Neuronal stem cell (in vitro differentiated cells): ENCODE results near the gene ATOX1.
"Not testable (repeated sequence)": the region's sequence is repeated elsewhere in the genome, so short reads cannot be mapped to it uniquely, and the experiment has no call there.

ENCODE experiments used
- DNase-seq: peaks from one replicate; pipeline ENCODE4 v3.0.0-alpha.2; 2013; ENCODE audit warnings: low spot score
- H2AFZ ChIP-seq: one replicate; pipeline ENCODE4 v1.6.1; 2013; ENCODE audit warnings: mild to moderate bottlenecking, low read length, inconsistent platforms
- H2AK5ac ChIP-seq: 2 replicates; pipeline ENCODE4 v1.6.1; 2013; ENCODE audit warnings: low read depth, mild to moderate bottlenecking, inconsistent platforms, low read length, moderate library complexity, mixed read lengths
- H2BK120ac ChIP-seq: 2 replicates; pipeline ENCODE4 v1.6.1; 2013; ENCODE audit warnings: low read depth, mild to moderate bottlenecking, inconsistent platforms, low read length, moderate library complexity, mixed read lengths
- H2BK12ac ChIP-seq: one replicate; pipeline ENCODE4 v1.6.1; 2013; ENCODE audit warnings: low read length, inconsistent platforms
- H2BK15ac ChIP-seq: 2 replicates; pipeline ENCODE4 v1.6.1; 2013; ENCODE audit warnings: mild to moderate bottlenecking, low read length, inconsistent platforms, mixed read lengths
- H2BK5ac ChIP-seq: one replicate; pipeline ENCODE4 v1.6.1; 2013; ENCODE audit warnings: inconsistent platforms, mild to moderate bottlenecking, low read length, moderate library complexity
- H3K14ac ChIP-seq: one replicate; pipeline ENCODE4 v1.6.1; 2013; ENCODE audit warnings: low read length, inconsistent platforms
- H3K18ac ChIP-seq: 2 replicates; pipeline ENCODE4 v1.6.1; 2013; ENCODE audit warnings: low read length, inconsistent platforms
- H3K23ac ChIP-seq: 2 replicates; pipeline ENCODE4 v1.6.1; 2013; ENCODE audit warnings: low read depth, mild to moderate bottlenecking, mixed read lengths, low read length, inconsistent platforms; ENCODE audit not compliant: poor library complexity
- H3K27ac ChIP-seq: replicated peaks from 3 replicates; pipeline ENCODE4 v1.5.1; 2013; ENCODE audit warnings: low read length, inconsistent platforms
- H3K27me3 ChIP-seq, 3 experiments: 2 replicates each; pipeline ENCODE4 v1.6.1; 2013; ENCODE audit warnings: low read length in 3 of 3, mild to moderate bottlenecking in 2 of 3, inconsistent platforms in 1 of 3, low read depth in 1 of 3, mixed read lengths in 1 of 3, moderate library complexity in 1 of 3; ENCODE audit not compliant: control insufficient read depth in 3 of 3, insufficient read depth in 3 of 3
- H3K36me3 ChIP-seq, 2 donors: replicated peaks in 1 of 2; 2 replicates each; pipeline ENCODE4 v1.6.1; 2013; ENCODE audit warnings: low read length in 2 of 2; ENCODE audit not compliant: control insufficient read depth in 2 of 2, insufficient read depth in 2 of 2
- H3K4ac ChIP-seq: 2 replicates; pipeline ENCODE4 v1.6.1; 2013; ENCODE audit warnings: inconsistent platforms, mild to moderate bottlenecking, low read length, moderate library complexity
- H3K4me1 ChIP-seq, 2 donors: 1 replicate in 1 of 2; 2 replicates in 1 of 2; pipeline ENCODE4 v1.6.1; 2013; ENCODE audit warnings: low read length in 2 of 2, low read depth in 1 of 2; ENCODE audit not compliant: control insufficient read depth in 2 of 2, insufficient read depth in 1 of 2
- H3K4me2 ChIP-seq: one replicate; pipeline ENCODE4 v1.6.1; 2013; ENCODE audit warnings: mild to moderate bottlenecking, low read length, inconsistent platforms; ENCODE audit not compliant: insufficient read depth, poor library complexity, severe bottlenecking
- H3K4me3 ChIP-seq, 2 donors: 2 replicates each; pipeline ENCODE4 v1.5.1; 2013; ENCODE audit warnings: low read length in 2 of 2, mild to moderate bottlenecking in 2 of 2, inconsistent platforms in 1 of 2, moderate library complexity in 1 of 2
- H3K79me1 ChIP-seq: one replicate; pipeline ENCODE4 v1.6.1; 2013; ENCODE audit warnings: low read depth, mild to moderate bottlenecking, inconsistent platforms, low read length, moderate library complexity
- H3K9ac ChIP-seq: one replicate; pipeline ENCODE4 v1.6.1; 2013; ENCODE audit warnings: mild to moderate bottlenecking, low read depth, low read length, inconsistent platforms; ENCODE audit not compliant: poor library complexity
- H3K9me3 ChIP-seq, 2 donors: replicated peaks in 1 of 2; 2 replicates each; pipeline versions ENCODE3 to v1.6.1; 2013; ENCODE audit warnings: low read length in 2 of 2, mild to moderate bottlenecking in 2 of 2, inconsistent platforms in 1 of 2, low read depth in 1 of 2, mixed read lengths in 1 of 2, moderate library complexity in 1 of 2; ENCODE audit not compliant: control insufficient read depth in 2 of 2, insufficient read depth in 1 of 2
- H4K8ac ChIP-seq: one replicate; pipeline ENCODE4 v1.6.1; 2013; ENCODE audit warnings: low read depth, mild to moderate bottlenecking, inconsistent platforms, low read length, moderate library complexity
- H4K91ac ChIP-seq: one replicate; pipeline ENCODE4 v1.6.1; 2013; ENCODE audit warnings: low read length, low read depth, mild to moderate bottlenecking, inconsistent platforms; ENCODE audit not compliant: poor library complexity
- WGBS, 2 donors: extraction: QIAGEN DNeasy Blood & Tissue Kit; methylation state at CpG; one replicate each; pipeline ENCODE4 v1.1.7; 2013; ENCODE audit warnings: missing lambda C conversion rate in 2 of 2, mixed read lengths in 1 of 2; ENCODE audit not compliant: insufficient read length in 2 of 2, insufficient replicate concordance in 1 of 2; ENCODE audit errors: extremely low coverage in 2 of 2; 5-methylcytosine and 5-hydroxymethylcytosine counted together

ATOX1 gene

DNA sequence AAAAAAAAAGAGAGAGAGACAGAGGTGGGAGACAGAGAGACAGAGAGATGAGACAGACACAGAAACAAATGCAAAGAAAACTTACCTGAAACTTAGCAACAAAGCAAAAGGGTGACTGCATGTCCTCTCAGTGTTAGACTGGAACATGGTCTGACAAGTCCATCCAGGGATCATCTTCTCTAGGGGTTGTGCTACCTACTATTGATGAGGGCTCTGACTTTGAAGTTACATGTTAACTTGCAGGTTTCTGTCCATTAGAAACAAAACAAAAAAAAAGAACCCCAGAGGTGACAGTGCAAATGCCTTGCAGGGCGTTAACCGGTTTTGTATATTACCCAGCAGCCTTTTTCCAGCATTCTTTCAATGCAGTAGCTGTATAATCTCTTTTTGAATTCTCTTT lies 58.1 kb downstream of the ATOX1 start:
- DNase-seq, result no peak
- Histone ChIP-seq H3K79me1 (no peaks in the 10 kb centered on the region), H4K91ac (no peak overlapping the region), H2AFZ (peak overlapping the region; percentile 46), H3K9me3 (no peaks in the 10 kb centered on the region), H3K9ac (no peak overlapping the region), H4K8ac (no peak overlapping the region), H3K23ac (no peak overlapping the region), H2AK5ac (no peak overlapping the region), H3K36me3 (no peaks in the 10 kb centered on the region), H3K18ac (no peak overlapping the region), H2BK5ac (no peak overlapping the region), H3K27ac (no peak overlapping the region), H3K14ac (no peak overlapping the region), H2BK12ac (no peak overlapping the region), H2BK120ac (no peak overlapping the region), H3K27me3 (no peaks in the 10 kb centered on the region), H3K4me2 (no peak overlapping the region), H2BK15ac (no peak overlapping the region), H3K4me3 (no peak overlapping the region), H3K4ac (no peak overlapping the region), H3K4me1 (peaks cover 20 to 32% of the 10 kb centered on the region in 2 donors)
- WGBS, 2 donors, result no CpG with 5 or more reads among the region's 2 CpGs

DNA sequence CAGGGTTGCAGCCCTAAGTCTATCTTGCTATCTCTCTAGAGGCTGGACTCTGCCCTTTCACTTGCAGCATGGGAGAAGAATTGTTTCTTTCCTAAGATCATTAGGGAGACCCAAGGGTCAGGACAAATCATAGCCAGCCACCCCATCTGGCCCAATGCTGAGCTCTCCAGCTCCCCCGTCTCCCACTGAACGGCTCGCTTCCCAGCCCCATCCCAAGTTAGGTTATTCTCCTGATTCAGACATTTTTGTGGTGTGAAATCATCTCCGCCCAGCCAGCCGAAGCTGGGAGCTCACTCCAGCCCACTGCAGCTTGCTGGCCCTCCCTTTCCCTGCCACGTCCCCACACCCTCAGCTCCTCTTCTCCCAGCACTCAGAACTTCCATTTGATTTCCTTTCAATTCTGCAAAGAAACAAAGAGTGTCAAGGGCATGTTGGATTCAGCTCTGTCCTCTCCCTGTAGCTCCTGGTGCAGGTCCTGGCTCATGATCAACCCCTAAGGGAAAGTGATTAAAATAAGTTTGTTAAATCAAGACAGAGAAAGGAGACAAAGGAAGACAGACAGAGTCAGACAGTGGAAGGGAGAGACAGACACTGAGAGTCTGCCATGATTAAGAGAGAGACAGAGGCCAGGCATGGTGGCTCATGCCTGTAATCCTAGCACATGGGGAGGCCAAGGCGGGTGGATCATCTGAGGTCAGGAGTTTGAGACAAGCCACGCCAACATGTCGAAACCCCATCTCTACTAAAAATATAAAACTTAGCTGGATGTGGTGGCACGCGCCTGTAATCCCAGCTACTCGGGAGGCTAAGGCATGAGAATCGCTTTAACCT lies 59.1 kb downstream of the ATOX1 start:
- Histone ChIP-seq H3K9me3 (no peaks in the 10 kb centered on the region), H2BK12ac (no peak overlapping the region), H3K4me2 (no peak overlapping the region), H4K8ac (no peak overlapping the region), H2AFZ (peak overlapping the region; percentile 91), H3K36me3 (no peaks in the 10 kb centered on the region), H4K91ac (no peak overlapping the region), H3K18ac (peak overlapping the region; percentile 41), H3K9ac (no peak overlapping the region), H2BK120ac (no peak overlapping the region), H3K14ac (no peak overlapping the region), H3K4ac (no peak overlapping the region), H3K4me3 (no peak overlapping the region), H3K27ac (peak overlapping the region; percentile 6), H2BK5ac (no peak overlapping the region), H2BK15ac (no peak overlapping the region), H3K23ac (no peak overlapping the region), H3K27me3 (no peaks in the 10 kb centered on the region), H3K4me1 (peaks cover 20 to 32% of the 10 kb centered on the region in 2 donors), H3K79me1 (no peaks in the 10 kb centered on the region), H2AK5ac (no peak overlapping the region)
- WGBS, 2 donors, result no CpG with 5 or more reads among the region's 13 CpGs
- no peak for DNase-seq

DNA sequence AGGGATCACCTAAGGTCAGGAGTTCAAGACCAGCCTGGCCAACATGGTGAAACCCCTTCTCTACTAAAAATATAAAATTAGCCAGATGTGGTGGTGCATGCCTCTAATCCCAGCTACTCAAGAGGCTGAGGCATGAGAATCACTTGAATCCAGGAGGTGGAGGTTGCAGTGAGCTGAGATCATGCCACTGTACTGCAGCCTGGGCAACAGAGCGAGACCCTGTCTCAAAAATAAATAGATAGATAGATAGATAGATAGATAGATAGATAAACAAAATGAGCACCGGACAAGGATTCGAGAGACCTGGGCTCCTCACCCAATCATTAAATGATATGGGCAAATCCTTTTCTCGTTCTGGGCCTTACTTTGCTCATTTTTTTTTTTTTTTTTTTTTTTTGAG lies 60.4 kb downstream of the ATOX1 start:
- H2BK12ac ChIP-seq, H2AK5ac ChIP-seq, H2AFZ ChIP-seq, H3K4me2 ChIP-seq, H3K79me1 ChIP-seq, H3K9me3 ChIP-seq, H3K27me3 ChIP-seq, H3K36me3 ChIP-seq, H4K8ac ChIP-seq, H3K23ac ChIP-seq, H4K91ac ChIP-seq, H3K4me3 ChIP-seq, H2BK5ac ChIP-seq, H2BK15ac ChIP-seq, DNase-seq, H3K18ac ChIP-seq, H3K14ac ChIP-seq, H3K9ac ChIP-seq, H2BK120ac ChIP-seq, H3K4ac ChIP-seq, H3K27ac ChIP-seq: not testable (repeated sequence)
- H3K4me1 ChIP-seq, result peaks cover 20 to 36% of the 10 kb centered on the region in 2 donors
- no CpG with 5 or more reads among the region's 4 CpGs for WGBS, 2 donors

DNA sequence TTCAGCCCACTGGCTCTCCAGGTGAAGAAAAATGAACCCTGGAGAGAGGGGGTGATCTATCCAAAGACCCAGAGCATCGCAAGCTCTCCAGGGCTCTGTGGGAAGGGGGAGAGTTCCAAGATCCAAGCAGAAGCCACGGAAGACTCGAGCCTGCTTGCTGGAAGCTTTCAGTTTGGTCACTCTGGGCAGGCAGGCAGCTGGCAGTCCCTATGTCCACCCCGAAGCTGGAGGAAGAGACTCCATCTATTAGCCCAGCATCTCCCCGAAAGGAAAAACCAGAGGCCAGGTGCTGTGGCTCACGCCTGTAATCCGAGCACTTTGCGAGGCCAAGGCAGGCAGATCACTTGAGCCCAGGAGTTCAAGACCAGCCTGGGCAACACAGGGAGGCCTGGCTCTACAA lies 61.0 kb downstream of the ATOX1 start:
- Histone ChIP-seq H3K79me1 (no peaks in the 10 kb centered on the region), H3K14ac (no peak overlapping the region), H3K27ac (no peak overlapping the region), H2BK12ac (no peak overlapping the region), H3K18ac (no peak overlapping the region), H3K9ac (no peak overlapping the region), H2AFZ (no peak overlapping the region), H3K27me3 (no peaks in the 10 kb centered on the region), H4K91ac (no peak overlapping the region), H3K4ac (no peak overlapping the region), H3K4me3 (no peak overlapping the region), H3K36me3 (no peaks in the 10 kb centered on the region), H3K23ac (no peak overlapping the region), H2AK5ac (no peak overlapping the region), H2BK5ac (no peak overlapping the region), H3K4me1 (peaks cover 20 to 36% of the 10 kb centered on the region in 2 donors), H3K9me3 (no peaks in the 10 kb centered on the region), H3K4me2 (no peak overlapping the region), H4K8ac (no peak overlapping the region), H2BK15ac (no peak overlapping the region), H2BK120ac (no peak overlapping the region)
- no peak for DNase-seq
- WGBS, 2 donors, result no CpG with 5 or more reads among the region's 8 CpGs
